H7 (cell line): ENCODE data around the gene ACVR2A. TPM values are rescaled to one million over a fixed set of nuclear protein-coding genes. Genes with fewer than 3 reads are reported as not detected.

Experiments used
- DNase-seq: peaks from one replicate; pipeline ENCODE4 v3.0.0; 2012
- H3K27me3 ChIP-seq: 2 replicates; pipeline ENCODE4 v1.6.0; 2011; ENCODE audit warnings: mild to moderate bottlenecking, low read length; ENCODE audit not compliant: control insufficient read depth, insufficient read depth
- H3K36me3 ChIP-seq: replicated peaks from 2 replicates; pipeline ENCODE4 v1.5.1; 2011; ENCODE audit warnings: low read length; ENCODE audit not compliant: control insufficient read depth, insufficient read depth
- H3K4me3 ChIP-seq: 2 replicates; pipeline ENCODE4 v1.5.1; 2011; ENCODE audit warnings: low read depth, mild to moderate bottlenecking, control low read depth, low read length, moderate library complexity; ENCODE audit not compliant: insufficient read depth
- total RNA-seq: library from RNA; depleted of rRNA; stranded (reverse); fragments of >200 nt; shearing (Covaris generic); gene quantifications from 2 replicates; pipeline ENCODE4 v1.2.3, GENCODE V29; 2014

Gene ACVR2A
- total RNA-seq, 1 experiment from 2014 or later = 8.8 TPM

- DNase-seq = no peak
- H3K27me3 ChIP-seq = no peaks in the 10 kb centered on the region
- no peaks in the 10 kb centered on the region; the same call in 1 of the 2 replicates for H3K36me3 ChIP-seq
- no peak overlapping the region for H3K4me3 ChIP-seq
These were observed 79.8 kb downstream of the ACVR2A start for GRCh38 chr2:147924647-147925046.

- Histone ChIP-seq H3K36me3 (no peaks in the 10 kb centered on the region; the same call in 1 of the 2 replicates), H3K27me3 (no peaks in the 10 kb centered on the region), H3K4me3 (no peak overlapping the region)
- no peak for DNase-seq
These were observed 81.1 kb downstream of the ACVR2A start for GRCh38 chr2:147925886-147926285.

GRCh38 chr2:147927053-147927588 lies 82.3 kb downstream of the ACVR2A start:
- Histone ChIP-seq H3K36me3 (no peaks in the 10 kb centered on the region; the same call in 1 of the 2 replicates), H3K4me3 (no peak overlapping the region), H3K27me3 (no peaks in the 10 kb centered on the region)
- no peak for DNase-seq

- Histone ChIP-seq H3K4me3 (no peak overlapping the region), H3K36me3 (peaks cover 5% of the 10 kb centered on the region), H3K27me3 (no peaks in the 10 kb centered on the region)
- DNase-seq = no peak
These were observed 89.1 kb downstream of the ACVR2A start for GRCh38 chr2:147933931-147934330.

GRCh38 chr2:147934881-147935620 lies 90.2 kb downstream of the ACVR2A start:
- H3K36me3 ChIP-seq = peaks cover 5% of the 10 kb centered on the region
- H3K27me3 ChIP-seq = no peaks in the 10 kb centered on the region

GRCh38 chr2:147937744-147938349 lies 93.0 kb downstream of the ACVR2A start:
- H3K4me3 ChIP-seq = no peak overlapping the region
- H3K27me3 ChIP-seq = no peaks in the 10 kb centered on the region
- peaks cover 5% of the 10 kb centered on the region for H3K36me3 ChIP-seq
- no peak for DNase-seq

More at GRCh38 chr2:147934881-147935620, 90.2 kb downstream of the ACVR2A start:
- DNase-seq = no peak
- no peak overlapping the region for H3K4me3 ChIP-seq

- DNase-seq = no peak
- Histone ChIP-seq H3K27me3 (no peaks in the 10 kb centered on the region), H3K4me3 (no peak overlapping the region), H3K36me3 (peaks cover 6% of the 10 kb centered on the region)
These were observed 94.5 kb downstream of the ACVR2A start for GRCh38 chr2:147939313-147939712.

GRCh38 chr2:147945660-147946059 lies 100.8 kb downstream of the ACVR2A start:
- DNase-seq = no peak
- H3K27me3 ChIP-seq = no peaks in the 10 kb centered on the region
- no peak overlapping the region for H3K4me3 ChIP-seq
- peaks cover 2% of the 10 kb centered on the region for H3K36me3 ChIP-seq

- H3K27me3 ChIP-seq = no peaks in the 10 kb centered on the region
- H3K4me3 ChIP-seq = no peak overlapping the region
- no peak for DNase-seq
- peaks cover 3% of the 10 kb centered on the region for H3K36me3 ChIP-seq
These were observed 107.3 kb downstream of the ACVR2A start for GRCh38 chr2:147952118-147952517.

GRCh38 chr2:147968571-147968970 lies 123.7 kb downstream of the ACVR2A start:
- DNase-seq = no peak
- H3K4me3 ChIP-seq = no peak overlapping the region
- H3K36me3 ChIP-seq = peaks cover 1% of the 10 kb centered on the region; the same call in 1 of the 2 replicates
- H3K27me3 ChIP-seq = no peaks in the 10 kb centered on the region

- Histone ChIP-seq H3K4me3 (no peak overlapping the region), H3K36me3 (peaks cover 1% of the 10 kb centered on the region; the same call in 1 of the 2 replicates), H3K27me3 (no peaks in the 10 kb centered on the region)
- no peak for DNase-seq
These were observed 131.3 kb downstream of the ACVR2A start for GRCh38 chr2:147976102-147976501.

- no peaks in the 10 kb centered on the region; the same call in 1 of the 2 replicates for H3K36me3 ChIP-seq
- H3K4me3 ChIP-seq = no peak overlapping the region
- no peak for DNase-seq
- no peaks in the 10 kb centered on the region for H3K27me3 ChIP-seq
These were observed 132.8 kb downstream of the ACVR2A start for GRCh38 chr2:147977679-147978078.
